ENCODE measurements around the gene SH3BGR. TPM values are rescaled to one million over a fixed set of nuclear protein-coding genes. Genes with fewer than 3 reads are reported as not detected.

SH3BGR gene
- total and polyA plus RNA-seq, 12 donors: 8.9 to 97.3 (median 18.7) TPM

DNA sequence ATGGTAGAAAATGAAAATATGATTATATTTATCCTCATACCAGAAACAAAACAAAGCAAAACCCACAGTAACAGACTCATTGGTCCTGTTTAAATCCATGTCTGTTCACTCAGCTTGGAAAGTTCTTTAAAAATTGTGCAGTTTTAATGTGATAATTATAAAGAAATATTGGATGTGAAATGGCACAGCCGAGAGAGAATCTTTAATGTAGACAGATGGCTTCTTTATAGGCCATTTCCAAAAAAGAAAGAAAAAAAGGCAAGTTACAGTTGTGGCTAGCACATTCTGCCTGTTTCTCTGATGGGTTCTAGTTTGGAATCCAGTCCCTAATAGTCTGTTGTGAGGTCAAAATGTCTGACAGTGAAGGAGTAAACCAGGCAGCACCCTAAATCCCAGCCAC lies 62.0 kb downstream of the SH3BGR start:
- H3K27ac ChIP-seq: no peak overlapping the region
- no peaks in the 10 kb centered on the region for H3K27me3 ChIP-seq
- H3K9me3 ChIP-seq (replicated peaks in 1 of 3): no peaks in the 10 kb centered on the region
- no peak for TF ChIP-seq POLR2A (IDR thresholded peaks at IDR 0.05)
- TF ChIP-seq, protein P1, sequence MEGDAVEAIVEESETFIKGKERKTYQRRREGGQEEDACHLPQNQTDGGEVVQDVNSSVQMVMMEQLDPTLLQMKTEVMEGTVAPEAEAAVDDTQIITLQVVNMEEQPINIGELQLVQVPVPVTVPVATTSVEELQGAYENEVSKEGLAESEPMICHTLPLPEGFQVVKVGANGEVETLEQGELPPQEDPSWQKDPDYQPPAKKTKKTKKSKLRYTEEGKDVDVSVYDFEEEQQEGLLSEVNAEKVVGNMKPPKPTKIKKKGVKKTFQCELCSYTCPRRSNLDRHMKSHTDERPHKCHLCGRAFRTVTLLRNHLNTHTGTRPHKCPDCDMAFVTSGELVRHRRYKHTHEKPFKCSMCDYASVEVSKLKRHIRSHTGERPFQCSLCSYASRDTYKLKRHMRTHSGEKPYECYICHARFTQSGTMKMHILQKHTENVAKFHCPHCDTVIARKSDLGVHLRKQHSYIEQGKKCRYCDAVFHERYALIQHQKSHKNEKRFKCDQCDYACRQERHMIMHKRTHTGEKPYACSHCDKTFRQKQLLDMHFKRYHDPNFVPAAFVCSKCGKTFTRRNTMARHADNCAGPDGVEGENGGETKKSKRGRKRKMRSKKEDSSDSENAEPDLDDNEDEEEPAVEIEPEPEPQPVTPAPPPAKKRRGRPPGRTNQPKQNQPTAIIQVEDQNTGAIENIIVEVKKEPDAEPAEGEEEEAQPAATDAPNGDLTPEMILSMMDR (IDR thresholded peaks at IDR 0.05): no peak
- peaks cover 0 to 6% of the 10 kb centered on the region in 2 donors for H3K4me1 ChIP-seq (replicated peaks in 1 of 2)
- no peak for DNase-seq
- intact Hi-C loops (cut with DNase I): no loop called here
- H3K4me3 ChIP-seq: no peak overlapping the region
- H3K36me3 ChIP-seq (replicated peaks in 1 of 2): no peaks in the 10 kb centered on the region
- 80 to 96% (median 88%) methylated on average over 1 of the region's 1 CpG for WGBS, 4 donors

DNA sequence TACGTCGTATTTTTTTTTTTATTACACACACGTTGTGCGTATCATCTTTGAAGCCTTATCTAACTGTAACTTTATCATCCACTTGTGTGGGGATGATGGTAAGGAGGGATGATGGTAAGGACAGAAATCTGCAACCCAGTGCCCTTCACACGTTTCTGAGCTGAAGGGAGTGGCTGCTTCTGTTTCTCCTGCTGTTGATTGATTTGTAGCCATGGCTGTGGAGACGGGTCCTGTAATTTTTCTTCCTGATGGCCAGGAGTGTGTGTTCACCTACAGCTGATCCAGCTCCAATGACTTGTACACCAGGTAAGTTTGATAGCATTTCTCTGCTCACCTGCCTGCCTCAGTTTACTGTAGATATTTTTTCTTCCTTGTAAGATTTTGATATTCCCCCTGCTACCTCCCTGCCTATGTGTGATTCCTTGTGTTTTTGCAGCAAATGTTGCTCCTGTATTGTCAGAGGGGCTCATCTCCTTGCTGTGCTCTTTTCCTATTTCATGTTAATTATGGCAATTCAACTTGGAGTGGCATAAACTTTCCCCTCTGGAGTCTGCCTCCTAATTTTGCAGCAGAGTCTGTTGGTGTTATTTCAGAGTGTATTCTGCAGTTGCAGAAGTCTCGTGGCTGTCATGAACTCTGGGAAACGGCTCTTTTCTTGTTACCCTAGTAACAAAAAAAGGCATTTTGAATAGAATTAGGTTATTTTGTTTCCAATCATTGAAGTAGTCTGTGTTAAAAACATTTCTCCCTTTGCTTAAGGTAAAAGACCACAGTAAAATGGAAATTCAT lies 64.1 kb downstream of the SH3BGR start:
- no peaks in the 10 kb centered on the region for H3K9me3 ChIP-seq (replicated peaks in 1 of 3)
- no peaks in the 10 kb centered on the region for H3K27me3 ChIP-seq
- DNase-seq: no peak
- H3K36me3 ChIP-seq (replicated peaks in 1 of 2): no peaks in the 10 kb centered on the region
- whole genome bisulfite sequencing, 4 donors: 64 to 72% (median 67%) methylated on average over 8 of the region's 8 CpGs
- TF ChIP-seq, protein P1 (IDR thresholded peaks at IDR 0.05): no peak
- no peak for TF ChIP-seq POLR2A (IDR thresholded peaks at IDR 0.05)
- no peak overlapping the region for H3K27ac ChIP-seq
- peaks cover 0 to 7% of the 10 kb centered on the region in 2 donors for H3K4me1 ChIP-seq (replicated peaks in 1 of 2)
- intact Hi-C loops (cut with DNase I): no loop called here
- H3K4me3 ChIP-seq: no peak overlapping the region

DNA sequence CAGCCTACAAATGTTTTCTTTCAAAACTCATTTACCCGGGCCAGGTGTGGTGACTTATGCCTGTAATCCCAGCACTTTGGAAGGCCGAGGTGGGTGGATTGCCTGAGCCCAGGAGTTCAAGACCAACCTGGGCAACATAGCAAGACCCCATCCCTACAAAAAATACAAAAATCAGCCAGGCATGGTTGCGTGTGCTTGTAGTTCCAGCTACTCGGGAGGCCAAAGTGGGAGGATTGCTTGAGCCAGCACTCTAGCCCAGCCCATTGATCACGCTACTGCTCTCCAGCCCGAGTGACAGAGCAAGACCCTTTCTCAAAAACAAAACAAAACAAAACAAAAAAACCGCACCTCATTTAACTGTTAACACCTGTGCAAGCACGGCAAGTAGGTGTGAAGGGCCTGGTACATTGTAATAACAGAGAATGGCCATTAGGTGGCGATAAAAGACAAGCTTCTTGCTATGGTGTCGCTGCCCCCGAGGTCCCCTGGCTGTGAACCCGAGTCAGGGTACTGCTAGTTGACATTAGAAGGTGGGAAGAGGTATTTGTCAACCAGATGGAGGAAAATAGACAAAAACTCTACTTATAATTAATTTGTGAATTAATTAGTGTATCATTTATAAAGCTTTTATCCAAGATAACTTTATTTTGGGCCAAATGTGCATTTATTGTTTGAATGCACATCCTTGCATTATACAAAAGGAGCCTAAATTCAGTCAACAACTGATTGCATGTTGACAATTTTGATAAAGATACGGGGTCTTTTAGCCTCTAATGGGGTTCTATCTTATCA lies 66.5 kb downstream of the SH3BGR start:
- H3K27ac ChIP-seq: no peak overlapping the region
- H3K9me3 ChIP-seq (replicated peaks in 1 of 3): no peaks in the 10 kb centered on the region
- 24 to 27% (median 26%) methylated on average over 12 to 13 of the region's 13 CpGs for WGBS, 4 donors
- peak in 5 of 7 donors; percentile 44 to 74 (median 48) for DNase-seq
- TF ChIP-seq, protein P1 (IDR thresholded peaks at IDR 0.05): peak; percentile 75 to 94 (median 90)
- TF ChIP-seq POLR2A (IDR thresholded peaks at IDR 0.05): no peak
- no peaks in the 10 kb centered on the region for H3K27me3 ChIP-seq
- H3K4me1 ChIP-seq (replicated peaks in 1 of 2): peaks cover 0 to 7% of the 10 kb centered on the region in 2 donors
- H3K36me3 ChIP-seq (replicated peaks in 1 of 2): no peaks in the 10 kb centered on the region
- no peak overlapping the region for H3K4me3 ChIP-seq
- intact Hi-C loops (cut with DNase I): loop anchor here in 1 of 2 donors (2.0 kb wide), 1 partner anchor 199 kb away; no protein-coding TSS in a partner anchor

DNA sequence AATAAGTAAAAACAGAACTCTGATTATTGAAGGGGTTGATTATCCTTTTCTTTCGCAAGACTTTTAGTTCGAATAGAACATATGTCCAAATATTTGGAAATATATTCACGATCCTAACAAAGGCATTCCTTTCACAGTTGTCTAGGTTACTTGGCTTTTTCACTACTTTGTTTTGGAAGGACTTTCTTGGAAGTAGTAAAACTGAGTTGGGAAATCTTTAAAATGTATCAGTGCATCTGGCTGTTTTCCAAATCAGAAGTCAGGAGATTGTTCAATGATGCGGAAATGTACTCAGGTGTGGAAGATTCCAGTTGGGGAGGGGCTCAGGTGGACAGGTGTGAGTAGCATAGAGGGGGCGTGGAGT lies 67.1 kb downstream of the SH3BGR start:
- no peaks in the 10 kb centered on the region for H3K27me3 ChIP-seq
- TF ChIP-seq POLR2A (IDR thresholded peaks at IDR 0.05): no peak
- TF ChIP-seq, protein P1 (IDR thresholded peaks at IDR 0.05): no peak
- no peak for DNase-seq
- no peak overlapping the region for H3K4me3 ChIP-seq
- no peaks in the 10 kb centered on the region for H3K36me3 ChIP-seq (replicated peaks in 1 of 2)
- H3K9me3 ChIP-seq (replicated peaks in 1 of 3): no peaks in the 10 kb centered on the region
- intact Hi-C loops (cut with DNase I): loop anchor here in 1 of 2 donors (2.0 kb wide), 1 partner anchor 198 kb away; no protein-coding TSS in a partner anchor
- no peak overlapping the region for H3K27ac ChIP-seq
- peaks cover 0 to 7% of the 10 kb centered on the region in 2 donors for H3K4me1 ChIP-seq (replicated peaks in 1 of 2)
- 61 to 69% (median 64%) methylated on average over 5 of the region's 5 CpGs for WGBS, 4 donors
